ENCODE results near the gene NME4.
A peak's percentile ranks its signal among the peaks of the same experiment; 100 is the strongest.

Gene NME4

DNA sequence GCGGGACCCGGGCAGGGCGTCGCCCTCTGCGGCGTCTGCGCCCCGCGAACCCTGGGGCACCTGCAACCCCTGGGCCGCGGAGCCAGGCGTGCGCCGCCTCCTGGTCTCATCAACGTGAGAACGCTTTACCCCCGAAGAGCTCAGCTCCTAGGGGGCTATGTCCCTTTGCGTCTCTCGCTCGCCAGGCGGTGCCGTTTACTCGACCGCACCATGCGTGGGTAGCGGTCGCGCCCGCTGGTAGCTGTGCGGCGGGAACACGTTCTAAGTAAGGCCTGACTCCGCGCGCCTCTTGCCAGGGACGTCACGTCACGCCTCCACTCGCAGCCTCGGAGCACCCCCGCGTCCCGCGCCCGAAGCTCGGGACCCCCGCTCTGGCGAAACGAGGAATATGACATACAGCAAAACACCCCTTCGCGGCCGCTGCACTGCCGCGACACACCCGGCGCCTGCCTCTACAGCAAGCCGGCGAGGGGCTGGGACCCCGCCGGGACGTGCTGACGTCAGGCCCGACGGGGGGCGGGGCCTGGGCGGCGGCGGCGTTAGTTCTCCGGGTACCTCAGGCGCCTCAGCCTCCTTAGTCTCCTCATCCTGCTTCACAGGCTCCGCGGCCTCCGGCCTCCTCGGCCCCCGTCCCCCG lies 28.2 kb downstream of the NME4 start, which contains the start of gene RAB11FIP3 (continued):
- no peak for TF ChIP-seq ZNF654 (tag by site-specific recombination; IDR thresholded peaks at IDR 0.05; ENCODE audit: low read depth)
- peak; percentile 62; the same call in 1 of the 2 replicates for TF ChIP-seq ZFP37 (tag by site-specific recombination; IDR thresholded peaks at IDR 0.05)
- peak; percentile 82 for TF ChIP-seq KLF9 (tag by site-specific recombination; IDR thresholded peaks at IDR 0.05; ENCODE audit: low read depth)
- TF ChIP-seq ZNF837 (tag by site-specific recombination; IDR thresholded peaks at IDR 0.05): no peak
- peak; percentile 89 for TF ChIP-seq ZBTB8A (tag by site-specific recombination; IDR thresholded peaks at IDR 0.05)
- no peak for TF ChIP-seq GLI4 (tag by site-specific recombination; IDR thresholded peaks at IDR 0.05)
- no peak for TF ChIP-seq ZSCAN18 (tag by site-specific recombination; IDR thresholded peaks at IDR 0.05)
- TF ChIP-seq ZNF394 (tag by site-specific recombination; IDR thresholded peaks at IDR 0.05; ENCODE audit: borderline replicate concordance): 0 out of 2 replicates have a peak, but pooled peaks have one; percentile 19
- TF ChIP-seq ZNF548 (tag by site-specific recombination; IDR thresholded peaks at IDR 0.05): no peak
- TF ChIP-seq PRDM1 (tag by site-specific recombination; IDR thresholded peaks at IDR 0.05): no peak
- TF ChIP-seq, protein P1, sequence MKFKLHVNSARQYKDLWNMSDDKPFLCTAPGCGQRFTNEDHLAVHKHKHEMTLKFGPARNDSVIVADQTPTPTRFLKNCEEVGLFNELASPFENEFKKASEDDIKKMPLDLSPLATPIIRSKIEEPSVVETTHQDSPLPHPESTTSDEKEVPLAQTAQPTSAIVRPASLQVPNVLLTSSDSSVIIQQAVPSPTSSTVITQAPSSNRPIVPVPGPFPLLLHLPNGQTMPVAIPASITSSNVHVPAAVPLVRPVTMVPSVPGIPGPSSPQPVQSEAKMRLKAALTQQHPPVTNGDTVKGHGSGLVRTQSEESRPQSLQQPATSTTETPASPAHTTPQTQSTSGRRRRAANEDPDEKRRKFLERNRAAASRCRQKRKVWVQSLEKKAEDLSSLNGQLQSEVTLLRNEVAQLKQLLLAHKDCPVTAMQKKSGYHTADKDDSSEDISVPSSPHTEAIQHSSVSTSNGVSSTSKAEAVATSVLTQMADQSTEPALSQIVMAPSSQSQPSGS (tag by site-specific recombination; IDR thresholded peaks at IDR 0.05; ENCODE audit: low read depth): peak; percentile 80
- TF ChIP-seq ZBTB20 (tag by site-specific recombination; IDR thresholded peaks at IDR 0.05): peak; percentile 96
- TF ChIP-seq ZNF157 (tag by site-specific recombination; IDR thresholded peaks at IDR 0.05): no peak
- no peak for TF ChIP-seq ZNF366 (tag by site-specific recombination; conservative IDR thresholded peaks at IDR 0.05)
- TF ChIP-seq SCRT1 (tag by site-specific recombination; IDR thresholded peaks at IDR 0.05; ENCODE audit: borderline replicate concordance): no peak
- TF ChIP-seq ZNF174 (tag by site-specific recombination; IDR thresholded peaks at IDR 0.05): no peak
- no peak for TF ChIP-seq ZNF623 (tag by site-specific recombination; IDR thresholded peaks at IDR 0.05)
- 0 out of 2 replicates have a peak, but pooled peaks have one; percentile 44 for TF ChIP-seq KLF7 (tag by site-specific recombination; IDR thresholded peaks at IDR 0.05; ENCODE audit: borderline replicate concordance)
- TF ChIP-seq ZNF561 (tag by site-specific recombination; IDR thresholded peaks at IDR 0.05; ENCODE audit: borderline replicate concordance): peak; percentile 76; the same call in 1 of the 2 replicates
- TF ChIP-seq BCL6B (tag by site-specific recombination; IDR thresholded peaks at IDR 0.05): no peak
- TF ChIP-seq GLI2 (tag by site-specific recombination; IDR thresholded peaks at IDR 0.05; ENCODE audit: borderline replicate concordance, low read depth): no peak
- peak; percentile 66 for TF ChIP-seq EGR2 (tag by site-specific recombination; IDR thresholded peaks at IDR 0.05; ENCODE audit: low read depth)
- no peak for TF ChIP-seq ZNF518A (tag by site-specific recombination; conservative IDR thresholded peaks at IDR 0.05; ENCODE audit: low read depth)
- TF ChIP-seq ZBTB17 (tag by site-specific recombination; IDR thresholded peaks at IDR 0.05): peak; percentile 59; the same call in 1 of the 2 replicates
- no peak for TF ChIP-seq ZNF48 (tag by site-specific recombination; IDR thresholded peaks at IDR 0.05)
- no peak for TF ChIP-seq ZNF596 (tag by site-specific recombination; IDR thresholded peaks at IDR 0.05)
- peak; percentile 87 for TF ChIP-seq ZBTB26 (tag by site-specific recombination; optimal IDR thresholded peaks at IDR 0.05)
- TF ChIP-seq, protein P2, sequence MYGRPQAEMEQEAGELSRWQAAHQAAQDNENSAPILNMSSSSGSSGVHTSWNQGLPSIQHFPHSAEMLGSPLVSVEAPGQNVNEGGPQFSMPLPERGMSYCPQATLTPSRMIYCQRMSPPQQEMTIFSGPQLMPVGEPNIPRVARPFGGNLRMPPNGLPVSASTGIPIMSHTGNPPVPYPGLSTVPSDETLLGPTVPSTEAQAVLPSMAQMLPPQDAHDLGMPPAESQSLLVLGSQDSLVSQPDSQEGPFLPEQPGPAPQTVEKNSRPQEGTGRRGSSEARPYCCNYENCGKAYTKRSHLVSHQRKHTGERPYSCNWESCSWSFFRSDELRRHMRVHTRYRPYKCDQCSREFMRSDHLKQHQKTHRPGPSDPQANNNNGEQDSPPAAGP (tag by site-specific recombination; IDR thresholded peaks at IDR 0.05): peak; percentile 81
- peak; percentile 33; the same call in 1 of the 2 replicates for TF ChIP-seq OSR2 (tag by site-specific recombination; IDR thresholded peaks at IDR 0.05)
